Calu3 (cell line): ENCODE results near the gene CDK17. TPM values are rescaled to one million over a fixed set of nuclear protein-coding genes. Genes with fewer than 3 reads are reported as not detected.
"Not testable (repeated sequence)": the region's sequence is repeated elsewhere in the genome, so short reads cannot be mapped to it uniquely, and the experiment has no call there.

Experiments used
- BruUV-seq: library from RNA; stranded (reverse); fragments of 400-500 nt; replicated peaks from 2 replicates; lab custom pipeline; 2021; lab: Mats Ljungman, UMichigan
- CTCF ChIA-PET: fragments of 300-600 bp; sonication (Branson Sonifier 250); formaldehyde crosslinking; loops from one replicate; lab custom pipeline; 2022; ENCODE audit warnings: antibody characterized with exemption; lab: Charles Lee
- DNase-seq: peaks from one replicate; pipeline ENCODE4 v3.0.0; 2022
- H3K27ac Mint-ChIP-seq: one replicate; pipeline ENCODE4 v1.8.0; 2022; ENCODE audit warnings: mixed read lengths; ENCODE audit not compliant: unreplicated experiment
- H3K27me3 Mint-ChIP-seq: one replicate; pipeline ENCODE4 v1.8.0; 2022; ENCODE audit warnings: mixed read lengths; ENCODE audit not compliant: unreplicated experiment
- H3K36me3 Mint-ChIP-seq: one replicate; pipeline ENCODE4 v1.8.0; 2022; ENCODE audit warnings: mild to moderate bottlenecking, moderate library complexity, mixed read lengths; ENCODE audit not compliant: insufficient read depth, unreplicated experiment
- H3K4me1 Mint-ChIP-seq: one replicate; pipeline ENCODE4 v1.8.0; 2022; ENCODE audit warnings: mild to moderate bottlenecking, low read depth, mixed read lengths; ENCODE audit not compliant: unreplicated experiment
- H3K4me3 Mint-ChIP-seq: one replicate; pipeline ENCODE4 v1.8.0; 2022; ENCODE audit warnings: mild to moderate bottlenecking, low read depth, moderate library complexity, mixed read lengths; ENCODE audit not compliant: unreplicated experiment
- H3K9me3 Mint-ChIP-seq: one replicate; pipeline ENCODE4 v1.8.0; 2022; ENCODE audit warnings: low read depth, mixed read lengths; ENCODE audit not compliant: unreplicated experiment
- intact Hi-C: fragments of 100-400 bp; cut with micrococcal nuclease; formaldehyde crosslinking; loops from one replicate; pipeline ENCODE4 v1.10.0; 2022; ENCODE audit not compliant: unreplicated experiment
- total RNA-seq: library from RNA; stranded (reverse); gene quantifications from 2 replicates; pipeline ENCODE4 v1.2.3, GENCODE V29; 2022
- TF ChIP-seq, protein P1 (sequence below): fragments of 200-600 bp; IDR thresholded peaks from one replicate; pipeline ENCODE4 v1.8.0; 2022; ENCODE audit warnings: antibody characterized with exemption; ENCODE audit not compliant: unreplicated experiment

The CDK17 gene
- total RNA-seq, 1 experiment from 2014 or later, result 28.8 TPM

DNA sequence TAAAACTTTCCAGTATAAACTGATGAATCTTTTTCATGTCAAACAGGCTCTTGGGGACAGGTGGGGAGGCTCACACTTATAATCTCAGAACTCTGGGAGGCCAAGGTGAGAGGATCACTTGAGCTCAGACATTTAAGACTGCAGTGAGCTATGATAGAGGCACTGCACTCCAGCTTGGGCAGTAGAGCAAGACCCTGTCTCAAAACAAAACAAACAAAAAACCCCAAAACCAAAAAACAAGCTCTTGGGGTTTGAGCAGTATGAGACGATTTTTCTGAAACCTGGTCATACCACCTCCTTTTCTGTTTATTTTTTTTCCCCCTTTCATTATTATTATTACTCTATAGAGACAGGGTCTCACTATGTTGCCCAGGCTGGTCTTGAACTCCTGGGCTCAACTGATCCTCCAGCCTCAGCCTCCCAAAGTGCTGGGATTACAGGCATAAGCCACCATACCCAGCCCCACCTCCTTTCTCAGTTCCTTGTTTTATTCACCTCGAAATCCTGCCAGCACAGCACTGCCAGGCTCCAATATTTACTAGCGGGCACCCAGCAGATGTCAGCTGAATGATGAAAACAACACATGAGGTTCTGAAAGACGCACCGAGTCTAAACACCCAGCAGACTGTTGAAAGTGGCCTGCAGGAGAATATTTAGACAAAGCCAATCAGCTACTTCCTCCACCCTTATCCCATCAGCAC is 19.5 kb upstream of the CDK17 start:
- Mint-ChIP-seq H3K27ac (no peak overlapping the region), H3K9me3 (peaks cover 2% of the 10 kb centered on the region), H3K36me3 (peaks cover 4% of the 10 kb centered on the region), H3K4me1 (peaks cover under 1% of the 10 kb centered on the region), H3K4me3 (no peak overlapping the region), H3K27me3 (no peaks in the 10 kb centered on the region)
- TF ChIP-seq, protein P1, sequence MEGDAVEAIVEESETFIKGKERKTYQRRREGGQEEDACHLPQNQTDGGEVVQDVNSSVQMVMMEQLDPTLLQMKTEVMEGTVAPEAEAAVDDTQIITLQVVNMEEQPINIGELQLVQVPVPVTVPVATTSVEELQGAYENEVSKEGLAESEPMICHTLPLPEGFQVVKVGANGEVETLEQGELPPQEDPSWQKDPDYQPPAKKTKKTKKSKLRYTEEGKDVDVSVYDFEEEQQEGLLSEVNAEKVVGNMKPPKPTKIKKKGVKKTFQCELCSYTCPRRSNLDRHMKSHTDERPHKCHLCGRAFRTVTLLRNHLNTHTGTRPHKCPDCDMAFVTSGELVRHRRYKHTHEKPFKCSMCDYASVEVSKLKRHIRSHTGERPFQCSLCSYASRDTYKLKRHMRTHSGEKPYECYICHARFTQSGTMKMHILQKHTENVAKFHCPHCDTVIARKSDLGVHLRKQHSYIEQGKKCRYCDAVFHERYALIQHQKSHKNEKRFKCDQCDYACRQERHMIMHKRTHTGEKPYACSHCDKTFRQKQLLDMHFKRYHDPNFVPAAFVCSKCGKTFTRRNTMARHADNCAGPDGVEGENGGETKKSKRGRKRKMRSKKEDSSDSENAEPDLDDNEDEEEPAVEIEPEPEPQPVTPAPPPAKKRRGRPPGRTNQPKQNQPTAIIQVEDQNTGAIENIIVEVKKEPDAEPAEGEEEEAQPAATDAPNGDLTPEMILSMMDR, result no peak
- CTCF ChIA-PET, result interaction anchor here (0.6 kb wide), 1 partner anchor 347 kb away, joined by 3 read pairs; no protein-coding TSS in a partner anchor
- DNase-seq, result no peak
- intact Hi-C loops, result no loop called here
- no TSS peak for BruUV-seq

DNA sequence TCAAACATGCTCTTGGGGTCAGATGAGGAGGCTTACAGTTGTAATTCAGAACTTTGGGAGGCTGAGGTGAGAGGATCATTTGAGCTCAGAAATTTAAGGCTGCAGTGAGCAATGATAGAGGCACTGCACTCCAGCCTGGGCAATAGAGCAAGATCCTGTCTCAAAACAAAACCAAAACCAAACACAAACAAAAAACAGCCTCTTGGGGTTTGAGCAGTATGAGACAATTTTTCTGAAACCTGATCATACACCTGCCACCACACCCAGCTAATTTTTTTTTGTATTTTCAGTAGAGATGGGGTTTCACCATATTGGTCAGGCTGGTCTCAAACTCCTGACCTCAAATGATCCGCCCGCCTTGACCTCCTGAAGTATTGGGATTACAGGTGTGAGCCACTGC is 17.4 kb upstream of the CDK17 start:
- intact Hi-C loops, H3K36me3 Mint-ChIP-seq, BruUV-seq, H3K9me3 Mint-ChIP-seq, H3K4me3 Mint-ChIP-seq, H3K27me3 Mint-ChIP-seq, H3K27ac Mint-ChIP-seq, H3K4me1 Mint-ChIP-seq, DNase-seq: not testable (repeated sequence)
- CTCF ChIA-PET, result interaction anchor here (0.7 to 2.3 kb wide), 4 partner anchors 16 to 1231 kb away, joined by 3 to 8 read pairs (median 3); partner anchors contain the start of gene CDK17

DNA sequence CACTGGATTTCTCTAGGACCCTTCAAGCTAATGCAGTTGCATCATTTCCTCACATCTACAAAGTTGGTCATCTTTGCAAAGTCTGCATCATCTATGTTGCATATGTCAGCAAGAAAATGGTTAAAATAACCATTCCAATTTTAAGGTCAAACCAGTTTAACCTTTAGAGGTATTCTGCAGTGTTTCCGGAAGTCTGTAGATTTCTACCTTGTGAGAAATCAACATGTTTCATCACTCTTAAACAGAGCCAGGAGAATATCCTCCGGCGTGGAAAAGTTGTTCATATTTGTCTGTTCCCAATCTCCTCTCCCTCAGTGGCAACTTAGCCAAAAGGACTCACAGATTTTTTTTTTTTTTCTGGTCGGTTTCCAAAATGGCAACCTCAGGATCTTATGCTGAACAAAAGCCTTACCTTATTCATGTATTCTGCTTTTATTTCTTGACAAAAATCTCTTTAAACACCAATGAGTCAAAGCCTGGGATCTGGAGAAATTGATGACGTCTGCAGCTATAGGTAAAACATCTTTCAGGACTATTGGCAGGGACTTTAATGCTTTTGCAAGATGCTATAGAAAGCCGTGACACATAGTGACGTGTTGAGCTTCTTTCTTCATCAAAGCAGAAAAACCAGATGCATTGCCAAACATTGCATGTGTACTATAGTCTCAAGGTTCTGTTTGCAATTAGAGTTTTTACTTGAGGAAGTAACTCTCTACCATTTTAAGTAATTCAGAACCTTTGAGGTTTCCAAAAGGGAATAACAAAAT is 16.0 kb upstream of the CDK17 start:
- Mint-ChIP-seq H3K4me1 (no peaks in the 10 kb centered on the region), H3K4me3 (peak overlapping the region; percentile 53), H3K36me3 (peaks cover 4% of the 10 kb centered on the region), H3K27ac (peak overlapping the region; percentile 90), H3K27me3 (no peaks in the 10 kb centered on the region), H3K9me3 (peaks cover 2% of the 10 kb centered on the region)
- TF ChIP-seq, protein P1, result no peak
- TSS peak; percentile 75 for BruUV-seq
- CTCF ChIA-PET, result interaction anchor here (0.9 to 2.3 kb wide), 2 partner anchors 15 to 38 kb away, joined by 3 to 8 read pairs; partner anchors contain the start of gene CDK17
- DNase-seq, result peak; percentile 30
- intact Hi-C loops, result no loop called here

DNA sequence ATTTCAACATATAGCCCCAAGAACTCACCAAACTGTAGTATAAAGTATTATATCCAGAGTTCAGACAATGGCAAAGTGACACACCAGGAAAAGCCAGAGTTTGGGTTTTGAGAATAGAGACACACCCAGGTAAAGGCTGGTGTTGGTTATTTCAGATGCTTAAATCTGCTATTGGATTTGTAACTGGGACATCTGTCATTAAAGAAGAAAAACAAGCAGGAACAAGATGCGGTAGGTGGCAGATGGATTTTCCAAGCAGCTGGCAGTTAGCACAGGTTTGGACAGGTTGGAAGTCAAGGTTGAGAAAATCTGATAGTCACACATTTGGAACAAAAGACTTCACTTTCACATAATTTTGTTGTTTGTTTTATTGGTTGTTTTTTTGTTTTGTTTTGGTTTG is 14.4 kb upstream of the CDK17 start:
- Mint-ChIP-seq H3K36me3 (peaks cover 4% of the 10 kb centered on the region), H3K27me3 (no peaks in the 10 kb centered on the region), H3K27ac (no peak overlapping the region), H3K4me3 (no peak overlapping the region), H3K4me1 (no peaks in the 10 kb centered on the region), H3K9me3 (no peaks in the 10 kb centered on the region)
- TF ChIP-seq, protein P1, result no peak
- intact Hi-C loops, result no loop called here
- no peak for DNase-seq
- CTCF ChIA-PET, result interaction anchor here (0.7 kb wide), 1 partner anchor 13 kb away, joined by 9 read pairs; no protein-coding TSS in a partner anchor
- no TSS peak for BruUV-seq
